ENCODE measurements around the gene GABPA.
"Not testable (repeated sequence)": the region's sequence is repeated elsewhere in the genome, so short reads cannot be mapped to it uniquely, and the experiment has no call there.

- TF ChIP-seq CTCF (optimal IDR thresholded peaks at IDR 0.05 in 1 of 3, IDR thresholded peaks at IDR 0.05 in 1 of 3, conservative IDR thresholded peaks at IDR 0.05 in 1 of 3; ENCODE audit: extremely low read depth in 1 of 3, insufficient read depth in 2 of 3, low read length in 3 of 3); EZH2 (IDR thresholded peaks at IDR 0.05; ENCODE audit: low read length): not testable (repeated sequence)
Observed at GRCh38 chr21:25778126-25778875, 43.5 kb downstream of the GABPA start.
